Inflammatory macrophage (primary cell): ENCODE data around the gene RNU6-9.
A peak's percentile ranks its signal among the peaks of the same experiment; 100 is the strongest.
"Not testable (repeated sequence)": the region's sequence is repeated elsewhere in the genome, so short reads cannot be mapped to it uniquely, and the experiment has no call there.

Experiments
- DNase-seq, 2 donors: peaks; one replicate each; pipeline ENCODE4 v3.0.0-alpha.2; 2020 to 2022
- total RNA-seq, 18 experiments: gene quantifications; one replicate each; lab custom pipeline; 2026; ENCODE audit warnings: mixed read lengths in 6 of 18, inconsistent platforms in 2 of 18; lab: John Stamatoyannopoulos, UW

The RNU6-9 gene
- 0 to 0.33 (median 0.13) reads per million in 18 experiments for total RNA-seq

GRCh38 chr19:892894-893689 is at the start of gene RNU6-9, which contains the start of gene MED16:
TSS of gene RNU6-9 (plus strand) at chr19:893484.
TSS of gene MED16 (minus strand) at chr19:893187. CDS start at chr19:891131, 2,056 bp downstream.
- DNase-seq: peak; percentile 94 to 96

GRCh38 chr19:843836-844545 is 49.3 kb upstream of the RNU6-9 start:
- DNase-seq: no peak

- no peak for DNase-seq
These were observed 48.7 kb upstream of the RNU6-9 start for GRCh38 chr19:844546-844971.

- DNase-seq: no peak
These were observed 47.4 kb upstream of the RNU6-9 start for GRCh38 chr19:845707-846521.

GRCh38 chr19:848386-848921 is 44.8 kb upstream of the RNU6-9 start:
- no peak for DNase-seq

- not testable (repeated sequence) for DNase-seq
These were observed 44.1 kb upstream of the RNU6-9 start for GRCh38 chr19:849195-849594.

- DNase-seq: peak; percentile 54 to 56
These were observed 42.9 kb upstream of the RNU6-9 start for GRCh38 chr19:850221-850978.

GRCh38 chr19:850979-851335 is 42.3 kb upstream of the RNU6-9 start:
- no peak for DNase-seq

- DNase-seq: no peak
These were observed 40.9 kb upstream of the RNU6-9 start, which contains the start of gene ELANE for GRCh38 chr19:852136-853013. TSS of gene ELANE (plus strand) at chr19:852303. CDS start at chr19:852329, 26 bp downstream.

GRCh38 chr19:853014-853585 is 40.2 kb upstream of the RNU6-9 start:
- no peak for DNase-seq

GRCh38 chr19:853614-854220 is 39.6 kb upstream of the RNU6-9 start:
- not testable (repeated sequence) for DNase-seq

- DNase-seq: no peak
These were observed 38.7 kb upstream of the RNU6-9 start for GRCh38 chr19:854549-854948.

- no peak for DNase-seq
These were observed 38.1 kb upstream of the RNU6-9 start for GRCh38 chr19:855142-855541.

GRCh38 chr19:855566-856120 is 37.6 kb upstream of the RNU6-9 start:
- DNase-seq: no peak

- no peak for DNase-seq
These were observed 35.0 kb upstream of the RNU6-9 start for GRCh38 chr19:858284-858683.

GRCh38 chr19:858868-859843 is 34.1 kb upstream of the RNU6-9 start, which contains the start of gene CFD:
TSS of gene CFD (plus strand) at chr19:859664. CDS start at chr19:859690, 26 bp downstream.
- peak; percentile 57 to 61 for DNase-seq

GRCh38 chr19:861141-861755 is 32.0 kb upstream of the RNU6-9 start:
- DNase-seq: no peak
